GM23248 (cell line): Measurements from ENCODE around the gene FERMT2.

ENCODE experiments used
- EZH2 ChIP-seq: fragments of 200-600 bp; sonication (generic); IDR thresholded peaks from 2 replicates; pipeline ENCODE4 v1.6.1; 2018; ENCODE audit warnings: antibody characterized with exemption, mild to moderate bottlenecking; ENCODE audit not compliant: insufficient read depth, poor library complexity, severe bottlenecking
- EZH2phosphoT487 ChIP-seq: fragments of 200-600 bp; sonication (generic); IDR thresholded peaks from 2 replicates; pipeline ENCODE4 v1.6.1; 2018; ENCODE audit warnings: antibody characterized with exemption, moderate library complexity, mild to moderate bottlenecking, low read depth; ENCODE audit not compliant: insufficient read depth

DNA sequence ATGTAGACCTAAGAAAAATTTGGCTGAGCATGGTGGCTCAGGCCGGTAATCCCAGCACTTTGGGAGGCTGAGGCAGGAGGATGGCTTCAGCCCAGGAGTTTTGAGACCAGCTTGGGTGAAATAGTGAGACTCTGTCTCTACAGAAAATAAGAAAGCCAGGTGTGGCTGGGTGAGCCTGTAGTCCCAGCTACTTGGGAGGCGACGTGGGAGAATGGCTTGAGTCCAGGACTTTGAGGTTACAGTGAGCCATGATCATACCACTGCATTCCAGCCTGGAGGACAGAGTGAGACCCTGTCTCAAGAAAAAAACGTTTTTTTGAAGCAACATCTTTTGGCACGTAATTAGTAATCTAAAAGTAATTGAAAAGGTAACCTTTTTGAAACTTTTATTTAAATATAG lies 70.9 kb downstream of the FERMT2 start:
- TF ChIP-seq EZH2phosphoT487 (no peak), EZH2 (no peak)
